ENCODE data around the gene SLC1A2.

Gene SLC1A2

DNA sequence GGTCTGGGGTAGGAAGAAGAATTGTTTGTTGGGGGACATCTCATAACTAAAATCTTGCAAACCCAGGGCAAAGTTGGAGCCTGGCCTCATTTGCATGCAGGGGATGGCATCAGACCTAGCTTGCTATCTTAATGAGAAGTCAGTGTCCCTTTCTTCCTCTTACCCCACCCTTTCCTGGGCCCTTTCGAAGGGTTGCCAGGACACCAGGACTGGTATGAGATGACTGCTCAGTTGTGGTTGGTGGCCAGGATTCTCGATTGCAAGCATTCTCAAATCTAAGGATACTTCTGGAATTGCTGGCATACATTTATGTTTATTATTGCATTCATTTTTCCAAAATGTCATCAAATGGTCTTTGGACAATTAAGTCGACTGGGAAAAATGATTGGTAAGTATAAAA is 131.0 kb downstream of the SLC1A2 start:
- Histone ChIP-seq H3K14ac (ENCODE audit: low read length) (no peak overlapping the region), H2BK5ac (ENCODE audit: low read length) (no peak overlapping the region), H3K27me3 (ENCODE audit: control insufficient read depth in 3 of 3, insufficient read depth in 3 of 3, low read depth in 1 of 3, low read length in 3 of 3) (no peaks in the 10 kb centered on the region), H2AK5ac (ENCODE audit: low read depth, low read length) (no peak overlapping the region), H2BK15ac (ENCODE audit: low read length) (no peak overlapping the region), H3K4me3 (ENCODE audit: low read length in 2 of 2) (no peak overlapping the region), H3K18ac (ENCODE audit: low read length) (no peak overlapping the region), H4K91ac (ENCODE audit: low read depth, low read length, poor library complexity) (no peak overlapping the region), H2BK120ac (ENCODE audit: low read depth, low read length) (no peak overlapping the region), H2AFZ (ENCODE audit: low read length) (no peak overlapping the region), H3K27ac (replicated peaks; ENCODE audit: low read length) (no peak overlapping the region), H3K4me1 (ENCODE audit: control insufficient read depth in 2 of 2, insufficient read depth in 1 of 2, low read depth in 1 of 2, low read length in 2 of 2) (peaks cover 0 to 14% of the 10 kb centered on the region in 2 donors), H3K4me2 (ENCODE audit: insufficient read depth, low read length, poor library complexity, severe bottlenecking) (no peak overlapping the region), H3K4ac (ENCODE audit: low read length) (no peak overlapping the region), H3K36me3 (replicated peaks in 1 of 2; ENCODE audit: control insufficient read depth in 2 of 2, insufficient read depth in 2 of 2, low read length in 2 of 2) (no peaks in the 10 kb centered on the region), H3K79me1 (ENCODE audit: low read depth, low read length) (no peaks in the 10 kb centered on the region), H4K8ac (ENCODE audit: low read depth, low read length) (no peak overlapping the region), H3K9ac (ENCODE audit: low read depth, low read length, poor library complexity) (no peak overlapping the region), H3K23ac (ENCODE audit: low read depth, low read length, poor library complexity) (no peak overlapping the region), H3K9me3 (replicated peaks in 1 of 2; ENCODE audit: control insufficient read depth in 2 of 2, insufficient read depth in 1 of 2, low read depth in 1 of 2, low read length in 2 of 2) (no peaks in the 10 kb centered on the region), H2BK12ac (ENCODE audit: low read length) (no peak overlapping the region)
- WGBS, 2 donors (ENCODE audit: extremely low coverage in 2 of 2, insufficient read length in 2 of 2, insufficient replicate concordance in 1 of 2), result no CpG with 5 or more reads among the region's 3 CpGs
- DNase-seq (ENCODE audit: low spot score), result no peak

DNA sequence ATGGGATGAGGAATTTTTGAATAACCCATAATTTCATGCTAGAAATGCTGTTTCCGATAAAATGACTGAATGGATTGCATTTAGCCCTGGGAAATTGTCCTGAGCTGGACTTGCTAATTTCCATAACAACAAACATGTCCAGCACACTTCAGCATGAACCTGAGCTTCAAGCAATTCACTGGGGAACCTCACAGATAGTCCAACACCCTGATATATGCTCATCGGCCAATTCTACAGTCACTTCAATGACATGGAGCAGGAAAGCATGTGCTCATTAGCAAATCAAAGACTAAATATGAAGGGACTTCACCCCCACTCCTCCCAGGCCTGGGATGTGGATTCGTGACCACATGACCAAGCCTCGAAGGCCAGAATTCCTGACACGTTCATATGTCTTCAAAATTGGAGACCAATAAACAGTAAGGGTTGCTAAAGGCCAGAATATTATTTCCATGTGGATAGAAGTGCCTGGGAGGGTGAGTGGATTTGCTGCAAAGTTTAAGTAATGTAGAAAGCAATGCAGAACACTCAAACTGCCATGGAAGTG is 131.9 kb downstream of the SLC1A2 start:
- no peaks in the 10 kb centered on the region for H3K27me3 ChIP-seq (ENCODE audit: control insufficient read depth in 3 of 3, insufficient read depth in 3 of 3, low read depth in 1 of 3, low read length in 3 of 3)
- H3K4me2 ChIP-seq (ENCODE audit: insufficient read depth, low read length, poor library complexity, severe bottlenecking), result no peak overlapping the region
- no peak overlapping the region for H3K23ac ChIP-seq (ENCODE audit: low read depth, low read length, poor library complexity)
- no peak for DNase-seq (ENCODE audit: low spot score)
- H3K27ac ChIP-seq (replicated peaks; ENCODE audit: low read length), result no peak overlapping the region
- no peak overlapping the region for H2BK15ac ChIP-seq (ENCODE audit: low read length)
- WGBS, 2 donors (ENCODE audit: extremely low coverage in 2 of 2, insufficient read length in 2 of 2, insufficient replicate concordance in 1 of 2), result no CpG with 5 or more reads among the region's 5 CpGs
- H3K18ac ChIP-seq (ENCODE audit: low read length), result no peak overlapping the region
- no peak overlapping the region for H4K8ac ChIP-seq (ENCODE audit: low read depth, low read length)
- no peak overlapping the region for H3K4me3 ChIP-seq (ENCODE audit: low read length in 2 of 2)
- H2AK5ac ChIP-seq (ENCODE audit: low read depth, low read length), result no peak overlapping the region
- no peak overlapping the region for H4K91ac ChIP-seq (ENCODE audit: low read depth, low read length, poor library complexity)
- peaks cover 0 to 14% of the 10 kb centered on the region in 2 donors for H3K4me1 ChIP-seq (ENCODE audit: control insufficient read depth in 2 of 2, insufficient read depth in 1 of 2, low read depth in 1 of 2, low read length in 2 of 2)
- H3K4ac ChIP-seq (ENCODE audit: low read length), result no peak overlapping the region
- H3K14ac ChIP-seq (ENCODE audit: low read length), result no peak overlapping the region
- H2BK5ac ChIP-seq (ENCODE audit: low read length), result no peak overlapping the region
- H2BK120ac ChIP-seq (ENCODE audit: low read depth, low read length), result no peak overlapping the region
- no peak overlapping the region for H2AFZ ChIP-seq (ENCODE audit: low read length)
- no peaks in the 10 kb centered on the region for H3K9me3 ChIP-seq (replicated peaks in 1 of 2; ENCODE audit: control insufficient read depth in 2 of 2, insufficient read depth in 1 of 2, low read depth in 1 of 2, low read length in 2 of 2)
- no peaks in the 10 kb centered on the region for H3K79me1 ChIP-seq (ENCODE audit: low read depth, low read length)
- no peaks in the 10 kb centered on the region for H3K36me3 ChIP-seq (replicated peaks in 1 of 2; ENCODE audit: control insufficient read depth in 2 of 2, insufficient read depth in 2 of 2, low read length in 2 of 2)
- no peak overlapping the region for H3K9ac ChIP-seq (ENCODE audit: low read depth, low read length, poor library complexity)
- H2BK12ac ChIP-seq (ENCODE audit: low read length), result no peak overlapping the region

DNA sequence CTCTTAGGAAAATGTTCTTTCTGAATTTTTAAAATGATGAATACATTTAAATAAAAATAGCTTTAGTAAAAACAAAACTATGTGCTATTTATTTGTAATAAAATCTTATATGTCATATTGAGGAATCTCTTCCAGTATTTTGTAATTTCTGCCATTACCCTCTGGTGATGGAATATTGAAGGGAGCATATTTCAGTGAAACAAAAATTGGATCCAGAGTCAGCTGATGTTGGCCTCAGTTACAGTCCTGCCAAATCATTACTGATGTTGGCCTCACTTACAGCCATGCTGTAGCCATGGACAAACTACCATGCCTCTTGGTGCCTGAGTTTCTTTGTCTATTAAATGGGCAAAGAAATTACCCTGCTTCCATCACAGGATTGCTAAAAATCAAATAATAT is 133.2 kb downstream of the SLC1A2 start:
- Histone ChIP-seq H3K79me1 (ENCODE audit: low read depth, low read length) (no peaks in the 10 kb centered on the region), H3K27me3 (ENCODE audit: control insufficient read depth in 3 of 3, insufficient read depth in 3 of 3, low read depth in 1 of 3, low read length in 3 of 3) (no peaks in the 10 kb centered on the region), H3K9ac (ENCODE audit: low read depth, low read length, poor library complexity) (no peak overlapping the region), H3K23ac (ENCODE audit: low read depth, low read length, poor library complexity) (no peak overlapping the region), H2AFZ (ENCODE audit: low read length) (no peak overlapping the region), H3K36me3 (replicated peaks in 1 of 2; ENCODE audit: control insufficient read depth in 2 of 2, insufficient read depth in 2 of 2, low read length in 2 of 2) (no peaks in the 10 kb centered on the region), H3K4me2 (ENCODE audit: insufficient read depth, low read length, poor library complexity, severe bottlenecking) (no peak overlapping the region), H3K4ac (ENCODE audit: low read length) (no peak overlapping the region), H3K27ac (replicated peaks; ENCODE audit: low read length) (no peak overlapping the region), H3K18ac (ENCODE audit: low read length) (no peak overlapping the region), H2BK5ac (ENCODE audit: low read length) (no peak overlapping the region), H4K8ac (ENCODE audit: low read depth, low read length) (no peak overlapping the region), H2BK15ac (ENCODE audit: low read length) (no peak overlapping the region), H3K9me3 (replicated peaks in 1 of 2; ENCODE audit: control insufficient read depth in 2 of 2, insufficient read depth in 1 of 2, low read depth in 1 of 2, low read length in 2 of 2) (no peaks in the 10 kb centered on the region), H3K4me1 (ENCODE audit: control insufficient read depth in 2 of 2, insufficient read depth in 1 of 2, low read depth in 1 of 2, low read length in 2 of 2) (peaks cover 0 to 14% of the 10 kb centered on the region in 2 donors), H3K14ac (ENCODE audit: low read length) (no peak overlapping the region), H2AK5ac (ENCODE audit: low read depth, low read length) (no peak overlapping the region), H2BK120ac (ENCODE audit: low read depth, low read length) (no peak overlapping the region), H3K4me3 (ENCODE audit: low read length in 2 of 2) (no peak overlapping the region), H2BK12ac (ENCODE audit: low read length) (no peak overlapping the region), H4K91ac (ENCODE audit: low read depth, low read length, poor library complexity) (no peak overlapping the region)
- DNase-seq (ENCODE audit: low spot score), result no peak

DNA sequence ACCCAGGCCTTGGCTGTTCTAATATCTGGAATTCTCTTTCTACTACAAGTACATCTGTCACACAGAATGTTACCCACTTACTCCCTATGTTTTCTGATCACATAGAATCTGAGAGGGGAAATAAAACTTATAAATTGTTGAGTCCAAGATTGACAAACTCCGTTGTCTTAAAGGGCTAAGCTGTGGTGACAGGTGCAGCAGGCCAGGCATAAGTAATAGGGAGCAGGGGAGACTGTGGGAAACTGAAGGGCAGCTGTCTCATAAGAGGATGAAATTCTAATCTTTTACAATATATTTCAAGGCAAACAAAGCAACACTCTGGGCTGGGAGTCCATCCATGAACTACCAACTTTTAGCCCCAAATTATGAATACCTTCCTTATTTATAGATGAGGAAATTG is 133.9 kb downstream of the SLC1A2 start:
- H3K23ac ChIP-seq (ENCODE audit: low read depth, low read length, poor library complexity), result no peak overlapping the region
- H3K4me2 ChIP-seq (ENCODE audit: insufficient read depth, low read length, poor library complexity, severe bottlenecking), result no peak overlapping the region
- H3K36me3 ChIP-seq (replicated peaks in 1 of 2; ENCODE audit: control insufficient read depth in 2 of 2, insufficient read depth in 2 of 2, low read length in 2 of 2), result no peaks in the 10 kb centered on the region
- no peak overlapping the region for H2AFZ ChIP-seq (ENCODE audit: low read length)
- no peak overlapping the region for H2BK15ac ChIP-seq (ENCODE audit: low read length)
- no peaks in the 10 kb centered on the region for H3K27me3 ChIP-seq (ENCODE audit: control insufficient read depth in 3 of 3, insufficient read depth in 3 of 3, low read depth in 1 of 3, low read length in 3 of 3)
- H3K4ac ChIP-seq (ENCODE audit: low read length), result no peak overlapping the region
- H2AK5ac ChIP-seq (ENCODE audit: low read depth, low read length), result no peak overlapping the region
- H4K8ac ChIP-seq (ENCODE audit: low read depth, low read length), result no peak overlapping the region
- no CpG with 5 or more reads among the region's 1 CpG for WGBS, 2 donors (ENCODE audit: extremely low coverage in 2 of 2, insufficient read length in 2 of 2, insufficient replicate concordance in 1 of 2)
- H3K4me3 ChIP-seq (ENCODE audit: low read length in 2 of 2), result no peak overlapping the region
- no peak overlapping the region for H3K9ac ChIP-seq (ENCODE audit: low read depth, low read length, poor library complexity)
- H3K27ac ChIP-seq (replicated peaks; ENCODE audit: low read length), result no peak overlapping the region
- H3K14ac ChIP-seq (ENCODE audit: low read length), result no peak overlapping the region
- H4K91ac ChIP-seq (ENCODE audit: low read depth, low read length, poor library complexity), result no peak overlapping the region
- H3K9me3 ChIP-seq (replicated peaks in 1 of 2; ENCODE audit: control insufficient read depth in 2 of 2, insufficient read depth in 1 of 2, low read depth in 1 of 2, low read length in 2 of 2), result no peaks in the 10 kb centered on the region
- H2BK120ac ChIP-seq (ENCODE audit: low read depth, low read length), result no peak overlapping the region
- no peaks in the 10 kb centered on the region for H3K79me1 ChIP-seq (ENCODE audit: low read depth, low read length)
- no peak for DNase-seq (ENCODE audit: low spot score)
- no peak overlapping the region for H2BK5ac ChIP-seq (ENCODE audit: low read length)
- H2BK12ac ChIP-seq (ENCODE audit: low read length), result no peak overlapping the region
- peaks cover 0 to 14% of the 10 kb centered on the region in 2 donors for H3K4me1 ChIP-seq (ENCODE audit: control insufficient read depth in 2 of 2, insufficient read depth in 1 of 2, low read depth in 1 of 2, low read length in 2 of 2)
- no peak overlapping the region for H3K18ac ChIP-seq (ENCODE audit: low read length)
